ENCODE data around the gene SLC39A2. TPM values are rescaled to one million over a fixed set of nuclear protein-coding genes. Genes with fewer than 3 reads are reported as not detected.
"Not testable (repeated sequence)": the region's sequence is repeated elsewhere in the genome, so short reads cannot be mapped to it uniquely, and the experiment has no call there.

The SLC39A2 gene
- total RNA-seq, 1 donor, result not detected

GRCh38 chr14:21026988-21027315 is 27.9 kb downstream of the SLC39A2 start:
- Histone ChIP-seq H3K4me1 (ENCODE audit: insufficient read depth, low read length) (peaks cover 21% of the 10 kb centered on the region), H3K4me3 (ENCODE audit: low read length) (no peak overlapping the region), H3K9me3 (ENCODE audit: low read depth, low read length) (no peaks in the 10 kb centered on the region)

DNA sequence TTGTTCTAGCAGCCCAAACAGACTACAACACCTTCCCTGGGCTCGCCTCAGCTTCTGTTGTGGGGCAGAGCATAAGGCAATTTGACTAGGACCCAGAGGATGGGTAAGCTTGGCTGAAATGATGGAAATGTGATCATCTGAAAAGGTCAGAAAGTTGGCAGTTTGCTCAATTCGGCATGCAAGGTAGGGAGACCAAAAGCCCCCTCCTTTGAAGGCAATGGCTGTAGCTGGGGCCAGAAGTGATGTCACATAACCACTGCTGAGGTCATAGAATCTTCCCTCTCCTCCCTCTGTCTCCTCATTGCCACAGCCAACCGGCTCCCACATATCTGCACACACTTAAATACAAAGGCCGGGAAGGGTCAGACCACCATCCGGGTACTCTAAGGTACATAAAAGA is 30.8 kb downstream of the SLC39A2 start, which contains the start of gene TPPP2:
TPPP2 (plus strand) TSS at position 301 of the 400 bp plus-strand sequence. CDS start 365 bp downstream, outside the sequence.
- H3K9me3 ChIP-seq (ENCODE audit: low read depth, low read length), result no peaks in the 10 kb centered on the region
- peaks cover 3% of the 10 kb centered on the region for H3K4me1 ChIP-seq (ENCODE audit: insufficient read depth, low read length)
- H3K27me3 ChIP-seq (ENCODE audit: insufficient read depth, low read length), result no peaks in the 10 kb centered on the region
- H3K4me3 ChIP-seq (ENCODE audit: low read length), result no peak within 1 kb of the TSS

More at GRCh38 chr14:21026988-21027315, 27.9 kb downstream of the SLC39A2 start:
- peaks cover 11% of the 10 kb centered on the region for H3K27me3 ChIP-seq (ENCODE audit: insufficient read depth, low read length)

- no peaks in the 10 kb centered on the region for H3K4me1 ChIP-seq (ENCODE audit: insufficient read depth, low read length)
- no peaks in the 10 kb centered on the region for H3K27me3 ChIP-seq (ENCODE audit: insufficient read depth, low read length)
- H3K4me3 ChIP-seq (ENCODE audit: low read length), result no peak overlapping the region
- no peaks in the 10 kb centered on the region for H3K9me3 ChIP-seq (ENCODE audit: low read depth, low read length)
These were observed 31.4 kb downstream of the SLC39A2 start for GRCh38 chr14:21030531-21030930.

DNA sequence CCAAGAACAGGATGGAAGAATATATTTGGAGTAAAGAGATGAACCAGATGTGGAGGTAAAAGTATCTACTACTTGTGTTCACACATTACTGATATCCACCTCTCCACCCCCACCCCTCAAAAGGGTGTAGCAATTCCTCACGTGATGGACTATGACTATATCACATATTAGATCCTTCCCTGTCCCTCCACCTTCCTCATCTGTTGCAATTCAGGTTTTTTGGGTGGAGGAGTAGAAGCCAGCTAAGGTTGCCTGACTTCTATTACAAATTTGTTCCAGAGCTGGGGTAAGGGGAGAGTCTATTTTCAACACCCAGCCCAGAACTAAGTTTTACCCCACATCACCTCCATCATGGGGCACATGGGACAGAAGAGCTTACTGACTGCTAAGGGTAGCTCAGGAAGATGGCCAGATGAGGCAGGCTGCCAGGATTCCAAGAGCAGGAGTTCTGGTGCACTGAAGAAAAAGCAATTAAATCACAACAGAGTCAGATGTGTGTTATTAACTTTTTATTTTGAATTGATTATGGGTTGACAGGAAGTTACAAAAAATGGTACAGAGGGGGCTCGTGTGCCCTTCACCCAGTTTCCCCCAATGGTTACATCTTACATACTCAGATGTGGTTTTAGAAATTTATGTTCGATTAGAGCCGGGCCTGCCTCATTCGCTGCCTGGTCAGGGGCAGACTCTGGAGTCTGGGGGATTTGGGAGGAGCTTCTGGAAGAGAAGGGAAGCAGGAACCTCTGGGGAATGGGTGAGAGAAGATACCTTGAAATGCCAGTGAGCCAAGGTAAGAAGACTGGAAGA is 33.4 kb downstream of the SLC39A2 start:
- Histone ChIP-seq H3K4me1 (ENCODE audit: insufficient read depth, low read length) (no peaks in the 10 kb centered on the region), H3K4me3 (ENCODE audit: low read length) (no peak overlapping the region), H3K27me3 (ENCODE audit: insufficient read depth, low read length) (no peaks in the 10 kb centered on the region), H3K9me3 (ENCODE audit: low read depth, low read length) (no peaks in the 10 kb centered on the region)

DNA sequence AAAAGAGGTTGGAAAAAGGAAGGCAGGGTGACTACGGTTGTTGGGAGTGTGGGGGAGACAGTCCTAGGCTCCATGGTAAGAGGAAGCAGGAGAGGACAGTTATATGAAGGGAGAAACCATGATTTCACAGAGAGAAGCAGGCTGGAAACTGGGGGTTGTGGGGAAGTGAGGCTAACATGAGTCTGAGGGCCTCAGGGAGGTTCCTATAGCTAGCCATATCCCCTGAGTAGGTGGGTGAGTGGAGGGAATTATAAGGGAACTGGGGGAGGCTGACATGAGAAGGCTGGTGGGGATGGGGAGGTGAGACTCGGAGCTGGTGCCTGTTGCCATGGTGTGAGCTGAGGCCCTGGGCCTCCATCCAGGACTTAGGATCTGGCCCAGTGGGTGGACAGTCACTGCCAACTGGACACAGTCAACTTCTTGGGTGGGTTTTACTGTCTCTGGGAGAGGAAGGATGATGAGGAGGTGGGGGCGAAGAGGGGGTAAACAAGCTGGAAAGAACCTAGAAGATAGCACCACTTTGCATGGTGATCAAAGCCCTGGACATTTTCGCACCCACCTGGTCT is 34.1 kb downstream of the SLC39A2 start:
- H3K9me3 ChIP-seq (ENCODE audit: low read depth, low read length), result no peaks in the 10 kb centered on the region
- no peaks in the 10 kb centered on the region for H3K4me1 ChIP-seq (ENCODE audit: insufficient read depth, low read length)
- no peak overlapping the region for H3K4me3 ChIP-seq (ENCODE audit: low read length)
- H3K27me3 ChIP-seq (ENCODE audit: insufficient read depth, low read length), result no peaks in the 10 kb centered on the region

GRCh38 chr14:21034707-21035106 is 35.6 kb downstream of the SLC39A2 start, which contains the start of gene RNASE13:
Gene RNASE13, minus strand, starts transcription at chr14:21034807. Its CDS starts 519 bp downstream, at chr14:21034288.
- Histone ChIP-seq H3K9me3 (ENCODE audit: low read depth, low read length) (no peaks in the 10 kb centered on the region), H3K4me1 (ENCODE audit: insufficient read depth, low read length) (no peaks in the 10 kb centered on the region), H3K27me3 (ENCODE audit: insufficient read depth, low read length) (no peaks in the 10 kb centered on the region), H3K4me3 (ENCODE audit: low read length) (no peak within 1 kb of the TSS)

GRCh38 chr14:21036751-21037150 is 37.7 kb downstream of the SLC39A2 start:
- Histone ChIP-seq H3K4me3 (ENCODE audit: low read length) (no peak overlapping the region), H3K4me1 (ENCODE audit: insufficient read depth, low read length) (no peaks in the 10 kb centered on the region), H3K27me3 (ENCODE audit: insufficient read depth, low read length) (no peaks in the 10 kb centered on the region), H3K9me3 (ENCODE audit: low read depth, low read length) (no peaks in the 10 kb centered on the region)

- no peaks in the 10 kb centered on the region for H3K27me3 ChIP-seq (ENCODE audit: insufficient read depth, low read length)
- H3K9me3 ChIP-seq (ENCODE audit: low read depth, low read length), result no peaks in the 10 kb centered on the region
- H3K4me1 ChIP-seq (ENCODE audit: insufficient read depth, low read length), result no peaks in the 10 kb centered on the region
- H3K4me3 ChIP-seq (ENCODE audit: low read length), result no peak overlapping the region
These were observed 38.1 kb downstream of the SLC39A2 start for GRCh38 chr14:21037156-21037555.

GRCh38 chr14:21038441-21039422 is 39.6 kb downstream of the SLC39A2 start:
- H3K27me3 ChIP-seq (ENCODE audit: insufficient read depth, low read length), result no peaks in the 10 kb centered on the region
- no peaks in the 10 kb centered on the region for H3K9me3 ChIP-seq (ENCODE audit: low read depth, low read length)
- H3K4me1 ChIP-seq (ENCODE audit: insufficient read depth, low read length), result no peaks in the 10 kb centered on the region
- H3K4me3 ChIP-seq (ENCODE audit: low read length), result no peak overlapping the region

- H3K4me3 ChIP-seq (ENCODE audit: low read length), result no peak overlapping the region
- H3K9me3 ChIP-seq (ENCODE audit: low read depth, low read length), result no peaks in the 10 kb centered on the region
- no peaks in the 10 kb centered on the region for H3K27me3 ChIP-seq (ENCODE audit: insufficient read depth, low read length)
- no peaks in the 10 kb centered on the region for H3K4me1 ChIP-seq (ENCODE audit: insufficient read depth, low read length)
These were observed 40.7 kb downstream of the SLC39A2 start for GRCh38 chr14:21039585-21040369.

DNA sequence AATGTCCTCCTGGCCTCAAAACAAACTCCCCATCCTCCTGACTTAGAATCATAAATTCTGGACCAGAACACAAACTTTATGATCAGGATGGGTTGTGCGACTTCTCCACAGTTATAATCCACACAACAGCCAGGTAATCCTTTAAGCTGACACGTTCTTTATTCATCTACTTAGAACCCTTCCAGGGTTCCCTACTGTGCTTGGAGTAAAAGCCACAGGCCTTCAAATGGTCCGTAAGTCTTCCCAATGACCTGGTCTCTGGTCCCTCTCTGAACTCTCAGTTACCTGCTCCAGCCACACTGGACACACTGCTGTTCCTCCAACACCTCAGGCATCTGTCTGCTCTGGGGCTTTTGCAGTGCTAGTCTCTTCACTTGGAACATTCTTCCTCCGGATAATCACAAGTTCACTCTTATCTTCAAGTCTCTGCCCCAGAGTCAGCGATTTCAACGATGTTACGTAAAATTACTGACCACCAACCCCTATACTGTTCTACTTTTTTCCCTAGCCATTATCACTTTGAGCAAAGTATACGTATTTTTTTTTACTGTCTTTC is 41.4 kb downstream of the SLC39A2 start:
- H3K4me1 ChIP-seq (ENCODE audit: insufficient read depth, low read length), result no peaks in the 10 kb centered on the region
- H3K4me3 ChIP-seq (ENCODE audit: low read length), result no peak overlapping the region
- no peaks in the 10 kb centered on the region for H3K9me3 ChIP-seq (ENCODE audit: low read depth, low read length)
- H3K27me3 ChIP-seq (ENCODE audit: insufficient read depth, low read length), result no peaks in the 10 kb centered on the region

DNA sequence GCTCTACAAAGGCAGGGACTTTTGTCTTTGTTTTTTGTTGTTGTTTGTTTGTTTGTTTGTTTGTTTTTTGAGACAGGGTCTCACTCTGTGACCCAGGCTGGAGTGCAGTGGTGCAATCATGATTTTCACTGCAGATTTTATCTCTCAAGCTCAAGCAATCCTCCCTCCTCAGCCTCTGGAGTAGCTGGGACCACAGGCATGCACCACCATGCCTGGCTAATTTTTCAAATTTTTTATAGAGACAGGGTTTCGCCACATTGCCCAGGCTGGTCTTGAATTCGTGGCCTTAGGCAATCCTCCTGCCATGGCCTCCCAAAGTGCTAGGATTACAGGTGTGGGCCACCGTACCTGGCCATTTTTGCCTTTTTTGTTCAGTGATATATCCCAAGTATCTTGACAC is 41.8 kb downstream of the SLC39A2 start:
- not testable (repeated sequence) for H3K9me3 ChIP-seq (ENCODE audit: low read depth, low read length); H3K4me1 ChIP-seq (ENCODE audit: insufficient read depth, low read length); H3K4me3 ChIP-seq (ENCODE audit: low read length); H3K27me3 ChIP-seq (ENCODE audit: insufficient read depth, low read length)

DNA sequence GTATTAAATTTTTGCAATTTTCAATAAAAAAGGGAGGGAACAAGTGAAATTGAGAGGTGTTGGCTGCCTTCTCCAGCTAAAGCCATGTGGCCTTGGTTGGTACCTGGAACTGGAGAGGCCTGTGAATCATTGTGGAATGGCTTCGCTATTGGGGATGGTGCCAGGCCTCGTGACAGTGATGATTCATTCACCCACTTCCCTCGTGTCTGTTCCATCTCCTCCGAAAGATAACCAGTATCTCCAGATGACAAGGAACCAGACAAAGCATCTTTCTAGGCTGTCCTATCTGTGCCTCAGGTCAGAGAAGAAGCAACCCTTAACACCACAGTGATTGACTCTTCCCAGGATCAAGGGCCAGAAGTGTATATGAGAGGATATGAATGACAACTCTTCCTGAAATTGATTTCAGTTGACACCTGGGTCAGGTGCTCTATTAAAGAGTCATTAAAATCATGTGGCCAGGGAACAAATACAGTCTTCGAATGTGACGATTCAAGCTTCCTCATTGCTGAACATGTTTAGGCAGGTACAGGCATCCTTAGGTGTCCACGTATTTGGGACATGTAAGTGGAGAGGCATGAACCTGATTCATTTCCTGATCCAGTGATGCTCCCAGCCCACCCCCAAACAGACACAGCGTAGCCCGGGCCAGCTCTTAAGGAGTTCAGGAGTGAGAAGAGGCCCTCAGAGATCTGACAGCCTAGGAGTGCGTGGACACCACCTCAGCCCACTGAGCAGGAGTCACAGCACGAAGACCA is 42.8 kb downstream of the SLC39A2 start, which contains the start of gene RNASE7:
RNASE7 (plus strand) TSS at position 687 of the 758 bp plus-strand sequence. CDS start 631 bp downstream, outside the sequence.
- H3K9me3 ChIP-seq (ENCODE audit: low read depth, low read length), result no peaks in the 10 kb centered on the region
- no peaks in the 10 kb centered on the region for H3K4me1 ChIP-seq (ENCODE audit: insufficient read depth, low read length)
- no peak within 1 kb of the TSS for H3K4me3 ChIP-seq (ENCODE audit: low read length)
- no peaks in the 10 kb centered on the region for H3K27me3 ChIP-seq (ENCODE audit: insufficient read depth, low read length)
